ENCODE data around the gene TP53BP2.

DNA sequence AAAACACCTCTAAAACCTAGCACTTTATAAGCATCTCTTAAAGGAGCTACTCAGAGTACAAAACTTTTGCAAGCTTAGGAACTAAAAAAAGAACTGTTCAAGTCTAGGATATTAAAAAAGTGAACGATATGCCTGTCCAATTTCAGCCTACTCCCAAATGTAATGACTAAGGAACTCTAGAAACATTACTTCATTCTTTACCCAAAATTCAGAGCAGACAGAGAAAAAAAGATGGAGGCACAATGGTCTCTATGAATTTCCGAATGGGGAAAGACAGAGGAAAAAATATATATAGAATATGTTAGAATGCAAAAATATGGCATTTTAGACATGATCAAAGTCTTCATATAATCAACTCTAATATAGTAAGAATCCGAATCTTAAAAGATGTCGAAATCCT, 61.2 kb downstream of the TP53BP2 start:
- TF ChIP-seq, protein P1, sequence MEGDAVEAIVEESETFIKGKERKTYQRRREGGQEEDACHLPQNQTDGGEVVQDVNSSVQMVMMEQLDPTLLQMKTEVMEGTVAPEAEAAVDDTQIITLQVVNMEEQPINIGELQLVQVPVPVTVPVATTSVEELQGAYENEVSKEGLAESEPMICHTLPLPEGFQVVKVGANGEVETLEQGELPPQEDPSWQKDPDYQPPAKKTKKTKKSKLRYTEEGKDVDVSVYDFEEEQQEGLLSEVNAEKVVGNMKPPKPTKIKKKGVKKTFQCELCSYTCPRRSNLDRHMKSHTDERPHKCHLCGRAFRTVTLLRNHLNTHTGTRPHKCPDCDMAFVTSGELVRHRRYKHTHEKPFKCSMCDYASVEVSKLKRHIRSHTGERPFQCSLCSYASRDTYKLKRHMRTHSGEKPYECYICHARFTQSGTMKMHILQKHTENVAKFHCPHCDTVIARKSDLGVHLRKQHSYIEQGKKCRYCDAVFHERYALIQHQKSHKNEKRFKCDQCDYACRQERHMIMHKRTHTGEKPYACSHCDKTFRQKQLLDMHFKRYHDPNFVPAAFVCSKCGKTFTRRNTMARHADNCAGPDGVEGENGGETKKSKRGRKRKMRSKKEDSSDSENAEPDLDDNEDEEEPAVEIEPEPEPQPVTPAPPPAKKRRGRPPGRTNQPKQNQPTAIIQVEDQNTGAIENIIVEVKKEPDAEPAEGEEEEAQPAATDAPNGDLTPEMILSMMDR (conservative IDR thresholded peaks at IDR 0.05; ENCODE audit: low read length) = no peak
- TF ChIP-seq EZH2phosphoT487 (IDR thresholded peaks at IDR 0.05; ENCODE audit: borderline replicate concordance, low read depth, low read length) = no peak

Data from OCI-LY7 (cell line).